Fibroblast of pulmonary artery (primary cell): ENCODE data around the gene TTC13.

Source experiments
- DNase-seq: peaks from one replicate; pipeline ENCODE4 v3.0.0-alpha.2; 2010; ENCODE audit warnings: low read depth
- H3K4me3 ChIP-seq: replicated peaks from 2 replicates; pipeline ENCODE4 v1.5.1; 2011; ENCODE audit warnings: low read depth, mild to moderate bottlenecking, control low read depth, low read length, moderate library complexity
- CTCF ChIP-seq: IDR thresholded peaks from 2 replicates; pipeline ENCODE4 v1.5.1; 2011; ENCODE audit warnings: mild to moderate bottlenecking, control low read depth, low read length, inconsistent platforms; ENCODE audit errors: missing control alignments

The TTC13 gene

GRCh38 chr1:230864441-230864840, 114.2 kb downstream of the TTC13 start:
- H3K4me3 ChIP-seq, result no peak overlapping the region
- TF ChIP-seq CTCF, result no peak

GRCh38 chr1:230863449-230863848, 115.2 kb downstream of the TTC13 start:
- no peak for TF ChIP-seq CTCF
- DNase-seq, result no peak
- H3K4me3 ChIP-seq, result no peak overlapping the region

More at GRCh38 chr1:230864441-230864840, 114.2 kb downstream of the TTC13 start:
- no peak for DNase-seq

GRCh38 chr1:230861970-230862595, 116.6 kb downstream of the TTC13 start:
- TF ChIP-seq CTCF, result no peak
- DNase-seq, result peak; percentile 85

GRCh38 chr1:230861489-230861888, 117.2 kb downstream of the TTC13 start:
- no peak for DNase-seq

More at GRCh38 chr1:230861970-230862595, 116.6 kb downstream of the TTC13 start:
- H3K4me3 ChIP-seq, result no peak overlapping the region

GRCh38 chr1:230860617-230861384, 117.9 kb downstream of the TTC13 start:
- TF ChIP-seq CTCF, result no peak
- no peak overlapping the region for H3K4me3 ChIP-seq
- DNase-seq, result no peak

More at GRCh38 chr1:230861489-230861888, 117.2 kb downstream of the TTC13 start:
- TF ChIP-seq CTCF, result peak; percentile 18
- H3K4me3 ChIP-seq, result no peak overlapping the region

- no peak for TF ChIP-seq CTCF
- peak; percentile 43 for DNase-seq
- H3K4me3 ChIP-seq, result no peak overlapping the region
These were observed 119.5 kb downstream of the TTC13 start for GRCh38 chr1:230858918-230859729.
